H1 (cell line): ENCODE data around the gene SLC24A5. TPM values are rescaled to one million over a fixed set of nuclear protein-coding genes. Genes with fewer than 3 reads are reported as not detected.

Experiments used
- ATF2 ChIP-seq: IDR thresholded peaks from 2 replicates; pipeline ENCODE4 v1.6.1; 2012; ENCODE audit warnings: low read length, inconsistent platforms
- CHD2 ChIP-seq: IDR thresholded peaks from 2 replicates; pipeline ENCODE4 v1.6.1; 2012; ENCODE audit warnings: low read length, improper control_type of control experiment
- CTCF ChIP-seq, 3 experiments: IDR thresholded peaks; 1 replicate in 2 of 3; 2 replicates in 1 of 3; pipeline versions ENCODE4 v1.5.1 to v1.6.1; 2011; ENCODE audit warnings: low read length in 3 of 3, mild to moderate bottlenecking in 3 of 3, inconsistent platforms in 2 of 3, low read depth in 1 of 3, moderate library complexity in 1 of 3; ENCODE audit not compliant: insufficient read depth in 1 of 3; ENCODE audit errors: control extremely low read depth in 1 of 3
- GTF2F1 ChIP-seq: IDR thresholded peaks from 2 replicates; pipeline ENCODE4 v1.6.1; 2012; ENCODE audit warnings: low read depth, low read length, improper control_type of control experiment, borderline replicate concordance
- SP4 ChIP-seq: IDR thresholded peaks from 2 replicates; pipeline ENCODE4 v1.6.1; 2012; ENCODE audit warnings: low read length, inconsistent platforms
- polyA plus RNA-seq, 7 experiments: library from polyadenylated mRNA; depleted of rRNA in 3 of 7; stranded (reverse) in 5 of 7; unstranded in 2 of 7; fragments of >200 nt in 5 of 7; fragments of 200-250 nt in 2 of 7; gene quantifications; 1 replicate in 5 of 7; 2 replicates in 1 of 7; 4 replicates in 1 of 7; pipeline versions ENCODE4 v1.2.1 to v1.2.3, GENCODE V29; 2011 to 2013; ENCODE audit warnings: missing spikeins in 2 of 7, mixed read lengths in 2 of 7
- total RNA-seq: library from RNA; stranded (reverse); fragmentation: NEBNext Ultra II Directional; extraction: Animal tissue kit (Norgen Biotek cat#: 25700); gene quantifications from 2 replicates; pipeline ENCODE4 v1.2.1, GENCODE V29; 2021

SLC24A5 gene
- total and polyA plus RNA-seq, 2 of the 8 experiments (the other 6 are each of a cell fraction or from before 2014, with no cell fraction given): not detected

GRCh38 chr15:48120745-48121144 is at the start of gene SLC24A5 (continued):
- TF ChIP-seq GTF2F1: no peak
- TF ChIP-seq ATF2: no peak
- no peak for TF ChIP-seq CHD2
- no peak for TF ChIP-seq SP4
- TF ChIP-seq CTCF (IDR thresholded peaks at IDR 0.05; ENCODE audit: control extremely low read depth in 1 of 3, insufficient read depth in 1 of 3, low read depth in 1 of 3, low read length in 3 of 3): no peak
- TF ChIP-seq, all 59 proteins: peak for 0
